OCI-LY7 (cell line): Measurements from ENCODE around the gene COL18A1. TPM values are rescaled to one million over a fixed set of nuclear protein-coding genes. Genes with fewer than 3 reads are reported as not detected.

Experiments
- BruUV-seq: library from RNA; stranded (reverse); fragments of 400-500 nt; replicated peaks from 2 replicates; lab custom pipeline; 2021; lab: Mats Ljungman, UMichigan
- CTCF ChIA-PET: fragments of 300-600 bp; sonication (Branson Sonifier 250); formaldehyde crosslinking; loops from one replicate; lab custom pipeline; 2022; ENCODE audit warnings: antibody characterized with exemption; ENCODE audit not compliant: unreplicated experiment; lab: Charles Lee
- POLR2A ChIA-PET: fragments of 300-600 bp; sonication (Branson Sonifier 250); formaldehyde crosslinking; loops from one replicate; lab custom pipeline; 2022; ENCODE audit warnings: antibody characterized with exemption; lab: Charles Lee
- DNase-seq: peaks from one replicate; pipeline ENCODE4 v3.0.0-alpha.2; 2015; ENCODE audit warnings: low spot score
- H2AFZ ChIP-seq: fragments of 200-600 bp; sonication (generic), shearing (Covaris generic); 2 replicates; pipeline ENCODE4 v1.6.1; 2014; ENCODE audit warnings: mild to moderate bottlenecking, antibody characterized with exemption, low read length, moderate library complexity
- H3K27ac ChIP-seq: fragments of 200-600 bp; sonication (generic); 2 replicates; pipeline ENCODE4 v1.5.1; 2014; ENCODE audit warnings: mixed run types, low read depth, mild to moderate bottlenecking, moderate library complexity, low read length, inconsistent platforms; ENCODE audit not compliant: poor library complexity, severe bottlenecking
- H3K36me3 ChIP-seq: fragments of 200-600 bp; sonication (generic); 2 replicates; pipeline ENCODE4 v1.6.1; 2014; ENCODE audit warnings: mild to moderate bottlenecking, antibody characterized with exemption, low read length, moderate library complexity, mixed read lengths; ENCODE audit not compliant: insufficient read depth
- H3K4me1 ChIP-seq: fragments of 200-600 bp; sonication (generic); 2 replicates; pipeline ENCODE4 v1.5.1; 2014; ENCODE audit warnings: mild to moderate bottlenecking, low read length; ENCODE audit not compliant: insufficient read depth, poor library complexity, severe bottlenecking
- H3K4me2 ChIP-seq: fragments of 200-600 bp; sonication (generic); 2 replicates; pipeline ENCODE4 v1.6.1; 2014; ENCODE audit warnings: mild to moderate bottlenecking, low read length
- H3K4me3 ChIP-seq: fragments of 200-600 bp; sonication (generic); 2 replicates; pipeline ENCODE4 v1.5.1; 2014; ENCODE audit warnings: mild to moderate bottlenecking, low read depth, low read length; ENCODE audit not compliant: poor library complexity, severe bottlenecking
- H3K79me2 ChIP-seq: fragments of 200-600 bp; sonication (generic); 2 replicates; pipeline ENCODE4 v1.6.1; 2016; ENCODE audit warnings: low read depth, mild to moderate bottlenecking, low read length, moderate library complexity, mixed read lengths; ENCODE audit not compliant: insufficient read depth
- H3K9me2 ChIP-seq: fragments of 200-600 bp; sonication (generic); 2 replicates; pipeline ENCODE4 v1.6.1; 2016; ENCODE audit warnings: mild to moderate bottlenecking, low read length, mixed read lengths; ENCODE audit not compliant: insufficient read depth
- H3K9me3 ChIP-seq: fragments of 200-600 bp; sonication (generic); 2 replicates; pipeline ENCODE4 v1.6.1; 2014; ENCODE audit warnings: mild to moderate bottlenecking, mixed run types, low read length, mixed read lengths
- H4K20me1 ChIP-seq: fragments of 200-600 bp; sonication (generic); 2 replicates; pipeline ENCODE4 v1.6.1; 2014; ENCODE audit warnings: mild to moderate bottlenecking, antibody characterized with exemption, low read length, moderate library complexity, mixed read lengths; ENCODE audit not compliant: insufficient read depth
- CTCF ChIP-seq: fragments of 200-600 bp; sonication (generic); conservative IDR thresholded peaks from 2 replicates; pipeline ENCODE4 v1.5.1; 2014; ENCODE audit warnings: mild to moderate bottlenecking, antibody characterized with exemption, low read length, moderate library complexity, mixed read lengths
- EZH2phosphoT487 ChIP-seq: fragments of 200-600 bp; sonication (generic); IDR thresholded peaks from 2 replicates; pipeline ENCODE4 v1.6.1; 2018; ENCODE audit warnings: low read depth, borderline replicate concordance, mild to moderate bottlenecking, mixed run types, antibody characterized with exemption, low read length, moderate library complexity, mixed read lengths
- intact Hi-C: fragments of 100-400 bp; cut with micrococcal nuclease; formaldehyde crosslinking; loops from one replicate; pipeline ENCODE4 v1.10.0; 2022; ENCODE audit not compliant: unreplicated experiment
- total RNA-seq, 2 experiments: library from RNA; depleted of rRNA in 1 of 2; stranded (reverse); fragments of >200 nt in 1 of 2; shearing (Covaris generic) in 1 of 2; gene quantifications; 2 replicates each; pipeline ENCODE4 v1.2.3, GENCODE V29; 2014 to 2022

The COL18A1 gene
- total RNA-seq, 2 experiments from 2014 or later = 0.23 to 7.4 TPM

GRCh38 chr21:45373991-45374816, 30.8 kb upstream of the COL18A1 start:
- H2AFZ ChIP-seq = no peak overlapping the region
- H3K4me3 ChIP-seq = no peak overlapping the region
- no peak for DNase-seq
- H4K20me1 ChIP-seq = no peaks in the 10 kb centered on the region
- no TSS peak for BruUV-seq
- H3K36me3 ChIP-seq = no peaks in the 10 kb centered on the region
- no peak for TF ChIP-seq CTCF
- TF ChIP-seq EZH2phosphoT487 = no peak
- CTCF ChIA-PET = interaction anchor here (0.6 kb wide), 1 partner anchor 8 kb away, joined by 3 read pairs; no protein-coding TSS in a partner anchor
- H3K4me1 ChIP-seq = no peaks in the 10 kb centered on the region
- POLR2A ChIA-PET = no interaction called here
- H3K27ac ChIP-seq = no peak overlapping the region
- intact Hi-C loops = no loop called here
- no peak overlapping the region for H3K4me2 ChIP-seq
- H3K9me2 ChIP-seq = no peaks in the 10 kb centered on the region
- H3K9me3 ChIP-seq = no peaks in the 10 kb centered on the region
- H3K79me2 ChIP-seq = no peaks in the 10 kb centered on the region

- BruUV-seq = no TSS peak
- H4K20me1 ChIP-seq = no peaks in the 10 kb centered on the region
- intact Hi-C loops = no loop called here
- H2AFZ ChIP-seq = no peak overlapping the region
- no peaks in the 10 kb centered on the region for H3K9me2 ChIP-seq
- POLR2A ChIA-PET = no interaction called here
- no peaks in the 10 kb centered on the region for H3K4me1 ChIP-seq
- no peak overlapping the region for H3K4me2 ChIP-seq
- TF ChIP-seq CTCF (no peak), EZH2phosphoT487 (no peak)
- no peak overlapping the region for H3K27ac ChIP-seq
- H3K9me3 ChIP-seq = no peaks in the 10 kb centered on the region
- DNase-seq = no peak
- no peaks in the 10 kb centered on the region for H3K36me3 ChIP-seq
- CTCF ChIA-PET = interaction anchor here (0.6 kb wide), 1 partner anchor 9 kb away, joined by 3 read pairs; no protein-coding TSS in a partner anchor
- no peaks in the 10 kb centered on the region for H3K79me2 ChIP-seq
- H3K4me3 ChIP-seq = no peak overlapping the region
These were observed 30.0 kb upstream of the COL18A1 start for GRCh38 chr21:45374826-45375455.
